ENCODE measurements around the gene C20orf144. TPM values are rescaled to one million over a fixed set of nuclear protein-coding genes. Genes with fewer than 3 reads are reported as not detected.

The C20orf144 gene
- total and polyA plus RNA-seq, 2 experiments from 2014 or later: 0.26 to 0.66 TPM

GRCh38 chr20:33629979-33630378, 32.1 kb upstream of the C20orf144 start:
- Mint-ChIP-seq H3K9me3 (no peaks in the 10 kb centered on the region), H3K4me1 (no peaks in the 10 kb centered on the region), H3K27me3 (ENCODE audit: insufficient read depth, low read depth, poor library complexity) (no peaks in the 10 kb centered on the region), H3K36me3 (ENCODE audit: low read depth) (peaks cover 23% of the 10 kb centered on the region), H3K4me3 (no peak overlapping the region), H3K27ac (no peak overlapping the region)
- no peaks in the 10 kb centered on the region for H3K36me3 ChIP-seq (ENCODE audit: insufficient read depth)
- H2AFZ ChIP-seq: no peak overlapping the region
- no peak for TF ChIP-seq CTCF (conservative IDR thresholded peaks at IDR 0.05; ENCODE audit: low read depth in 2 of 2)
- no peak for TF ChIP-seq CREB1 (CRISPR knock-in tag; IDR thresholded peaks at IDR 0.05; ENCODE audit: low read depth)
- no peak for TF ChIP-seq ZNF462 (CRISPR knock-in tag; IDR thresholded peaks at IDR 0.05)
- TF ChIP-seq EZH2phosphoT487 (IDR thresholded peaks at IDR 0.05; ENCODE audit: unreplicated experiment): no peak
- TF ChIP-seq STAT1 (IDR thresholded peaks at IDR 0.05; ENCODE audit: unreplicated experiment): no peak
- TF ChIP-seq REST (IDR thresholded peaks at IDR 0.05; ENCODE audit: unreplicated experiment): no peak
- no peak for TF ChIP-seq EZH2 (IDR thresholded peaks at IDR 0.05; ENCODE audit: low read depth, unreplicated experiment)
- no peak for TF ChIP-seq POLR2AphosphoS5 (IDR thresholded peaks at IDR 0.05; ENCODE audit: low read depth)
- TF ChIP-seq ZNF331 (CRISPR knock-in tag; IDR thresholded peaks at IDR 0.05; ENCODE audit: low read depth): no peak
- no peak for TF ChIP-seq JUNB (IDR thresholded peaks at IDR 0.05; ENCODE audit: unreplicated experiment)
- no peak for TF ChIP-seq ZNF114 (CRISPR knock-in tag; IDR thresholded peaks at IDR 0.05)
- TF ChIP-seq ETS1 (IDR thresholded peaks at IDR 0.05): no peak
- TF ChIP-seq NANOG (IDR thresholded peaks at IDR 0.05; ENCODE audit: borderline replicate concordance): no peak
- H3F3A ChIP-seq (replicated peaks; ENCODE audit: low read depth): no peaks in the 10 kb centered on the region
- DNase-seq (ENCODE audit: low spot score) (no peak), ATAC-seq (no peak)
- H3K4me2 ChIP-seq: no peak overlapping the region
- no peaks in the 10 kb centered on the region for H4K20me1 ChIP-seq (replicated peaks; ENCODE audit: insufficient read depth)
- no peaks in the 10 kb centered on the region for H3K9me2 ChIP-seq (ENCODE audit: insufficient read depth)
- H3K79me2 ChIP-seq (replicated peaks; ENCODE audit: insufficient read depth): no peaks in the 10 kb centered on the region
- no peaks in the 10 kb centered on the region for H3K27me3 ChIP-seq (ENCODE audit: insufficient read depth)
- no peak overlapping the region for H3K27ac ChIP-seq (ENCODE audit: low read depth)
- no peak overlapping the region for H3K4me3 ChIP-seq
- H3K4me1 ChIP-seq (ENCODE audit: insufficient read depth): no peaks in the 10 kb centered on the region
